ENCODE measurements around the gene SLC12A6. TPM values are rescaled to one million over a fixed set of nuclear protein-coding genes. Genes with fewer than 3 reads are reported as not detected.
A peak's percentile ranks its signal among the peaks of the same experiment; 100 is the strongest.

The SLC12A6 gene
- total RNA-seq, 2 experiments from 2014 or later: 42.0 to 44.9 TPM

- Mint-ChIP-seq H3K27me3 (no peaks in the 10 kb centered on the region), H3K4me1 (peaks cover 47% of the 10 kb centered on the region), H3K36me3 (peaks cover 2% of the 10 kb centered on the region), H3K4me3 (peak overlapping the region; percentile 96), H3K9me3 (no peaks in the 10 kb centered on the region), H3K27ac (peak overlapping the region; percentile 99)
- ATAC-seq (ENCODE audit: low read depth) (no peak), DNase-seq (no peak)
- POLR2A ChIA-PET: interaction anchor here (1.0 to 5.3 kb wide), 3 partner anchors 9 to 32 kb away, joined by 3 to 34 read pairs (median 4); partner anchors contain the start of gene LPCAT4
Observed at GRCh38 chr15:34334672-34335071, 2.9 kb downstream of the SLC12A6 start.

GRCh38 chr15:34332553-34333120 lies 4.9 kb downstream of the SLC12A6 start:
- Mint-ChIP-seq H3K9me3 (no peaks in the 10 kb centered on the region), H3K27ac (peak overlapping the region; percentile 83), H3K36me3 (peaks cover 2% of the 10 kb centered on the region), H3K27me3 (no peaks in the 10 kb centered on the region), H3K4me1 (peaks cover 59% of the 10 kb centered on the region), H3K4me3 (peak overlapping the region; percentile 45)
- DNase-seq (no peak), ATAC-seq (ENCODE audit: low read depth) (no peak)
- POLR2A ChIA-PET: interaction anchor here (0.8 kb wide), 1 partner anchor 118 kb away, joined by 3 read pairs; no protein-coding TSS in a partner anchor

- Mint-ChIP-seq H3K36me3 (peaks cover 2% of the 10 kb centered on the region), H3K9me3 (no peaks in the 10 kb centered on the region), H3K4me3 (peak overlapping the region; percentile 45), H3K4me1 (peaks cover 64% of the 10 kb centered on the region), H3K27ac (peak overlapping the region; percentile 83), H3K27me3 (no peaks in the 10 kb centered on the region)
- DNase-seq (no peak), ATAC-seq (ENCODE audit: low read depth) (peak; percentile 68)
- POLR2A ChIA-PET: interaction anchor here (5.0 kb wide), 1 partner anchor 35 kb away, joined by 26 read pairs; the partner anchor contains the start of gene LPCAT4
Observed at GRCh38 chr15:34331809-34332208, 5.8 kb downstream of the SLC12A6 start.

GRCh38 chr15:34330279-34330678 lies 7.3 kb downstream of the SLC12A6 start:
- H3K36me3 Mint-ChIP-seq: peaks cover 2% of the 10 kb centered on the region
- H3K27ac Mint-ChIP-seq: peak overlapping the region; percentile 67
- H3K4me3 Mint-ChIP-seq: peak overlapping the region; percentile 11
- no peak for DNase-seq
- H3K9me3 Mint-ChIP-seq: no peaks in the 10 kb centered on the region
- no peaks in the 10 kb centered on the region for H3K27me3 Mint-ChIP-seq
- ATAC-seq (ENCODE audit: low read depth): no peak
- peaks cover 63% of the 10 kb centered on the region for H3K4me1 Mint-ChIP-seq
- POLR2A ChIA-PET: interaction anchor here (0.6 to 6.0 kb wide), 7 partner anchors 7 to 658 kb away, joined by 3 to 66 read pairs (median 6); partner anchors contain the start of genes GOLGA8B, LPCAT4, SLC12A6 and ZNF770

GRCh38 chr15:34329006-34329405 lies 8.6 kb downstream of the SLC12A6 start:
- Mint-ChIP-seq H3K27ac (peak overlapping the region; percentile 88), H3K27me3 (no peaks in the 10 kb centered on the region), H3K4me3 (peak overlapping the region; percentile 61), H3K4me1 (peaks cover 58% of the 10 kb centered on the region), H3K36me3 (peaks cover 2% of the 10 kb centered on the region), H3K9me3 (no peaks in the 10 kb centered on the region)
- DNase-seq (no peak), ATAC-seq (ENCODE audit: low read depth) (no peak)
- POLR2A ChIA-PET: interaction anchor here (0.6 to 6.0 kb wide), 6 partner anchors 8 to 255 kb away, joined by 3 to 66 read pairs (median 13); partner anchors contain the start of genes GOLGA8B, LPCAT4, NOP10 and NUTM1

- H3K36me3 Mint-ChIP-seq: peaks cover 4% of the 10 kb centered on the region
- H3K4me1 Mint-ChIP-seq: peaks cover 53% of the 10 kb centered on the region
- H3K27ac Mint-ChIP-seq: peak overlapping the region; percentile 87
- H3K4me3 Mint-ChIP-seq: peak overlapping the region; percentile 70
- no peaks in the 10 kb centered on the region for H3K27me3 Mint-ChIP-seq
- no peaks in the 10 kb centered on the region for H3K9me3 Mint-ChIP-seq
- POLR2A ChIA-PET: interaction anchor here (2.0 to 6.0 kb wide), 5 partner anchors 9 to 256 kb away, joined by 5 to 66 read pairs (median 17); partner anchors contain the start of genes GOLGA8B, LPCAT4, NOP10 and NUTM1
- ATAC-seq (ENCODE audit: low read depth) (no peak), DNase-seq (no peak)
Observed at GRCh38 chr15:34327906-34328305, 9.7 kb downstream of the SLC12A6 start.

GRCh38 chr15:34325368-34325767 lies 12.2 kb downstream of the SLC12A6 start:
- Mint-ChIP-seq H3K27ac (peak overlapping the region; percentile 9), H3K36me3 (peaks cover 6% of the 10 kb centered on the region), H3K9me3 (no peaks in the 10 kb centered on the region), H3K4me3 (peak overlapping the region; percentile 22), H3K27me3 (no peaks in the 10 kb centered on the region), H3K4me1 (peaks cover 39% of the 10 kb centered on the region)
- no peak for DNase-seq
- POLR2A ChIA-PET: interaction anchor here (1.0 to 6.0 kb wide), 2 partner anchors 9 to 12 kb away, joined by 4 to 66 read pairs; partner anchors contain the start of gene SLC12A6
- no peak for ATAC-seq (ENCODE audit: low read depth)

GRCh38 chr15:34324933-34325332 lies 12.6 kb downstream of the SLC12A6 start:
- H3K4me3 Mint-ChIP-seq: no peak overlapping the region
- no peaks in the 10 kb centered on the region for H3K27me3 Mint-ChIP-seq
- no peak overlapping the region for H3K27ac Mint-ChIP-seq
- POLR2A ChIA-PET: interaction anchor here (1.0 to 6.0 kb wide), 3 partner anchors 9 to 18 kb away, joined by 3 to 66 read pairs (median 4); partner anchors contain the start of genes NOP10, NUTM1 and SLC12A6
- ATAC-seq (ENCODE audit: low read depth) (no peak), DNase-seq (no peak)
- H3K9me3 Mint-ChIP-seq: no peaks in the 10 kb centered on the region
- H3K36me3 Mint-ChIP-seq: peaks cover 6% of the 10 kb centered on the region
- H3K4me1 Mint-ChIP-seq: peaks cover 34% of the 10 kb centered on the region

- POLR2A ChIA-PET: interaction anchor here (1.0 kb wide), 1 partner anchor 14 kb away, joined by 3 read pairs; the partner anchor contains the start of gene SLC12A6
- peaks cover 6% of the 10 kb centered on the region for H3K36me3 Mint-ChIP-seq
- H3K27ac Mint-ChIP-seq: no peak overlapping the region
- peaks cover 32% of the 10 kb centered on the region for H3K4me1 Mint-ChIP-seq
- no peaks in the 10 kb centered on the region for H3K27me3 Mint-ChIP-seq
- ATAC-seq (ENCODE audit: low read depth) (no peak), DNase-seq (no peak)
- no peak overlapping the region for H3K4me3 Mint-ChIP-seq
- H3K9me3 Mint-ChIP-seq: no peaks in the 10 kb centered on the region
Observed at GRCh38 chr15:34323217-34323616, 14.4 kb downstream of the SLC12A6 start.

GRCh38 chr15:34318277-34319079 lies 19.1 kb downstream of the SLC12A6 start:
- Mint-ChIP-seq H3K4me1 (peaks cover 15% of the 10 kb centered on the region), H3K9me3 (no peaks in the 10 kb centered on the region), H3K36me3 (peaks cover 17% of the 10 kb centered on the region), H3K27me3 (no peaks in the 10 kb centered on the region), H3K4me3 (peak overlapping the region; percentile 95), H3K27ac (peak overlapping the region; percentile 93)
- no peak for DNase-seq
- POLR2A ChIA-PET: interaction anchor here (0.7 to 4.6 kb wide), 7 partner anchors 10 to 110 kb away, joined by 3 to 34 read pairs (median 6); partner anchors contain the start of gene SLC12A6
- peak; percentile 71 for ATAC-seq (ENCODE audit: low read depth)

- peaks cover 19% of the 10 kb centered on the region for H3K4me1 Mint-ChIP-seq
- H3K4me3 Mint-ChIP-seq: no peak overlapping the region
- H3K9me3 Mint-ChIP-seq: no peaks in the 10 kb centered on the region
- H3K36me3 Mint-ChIP-seq: peaks cover 16% of the 10 kb centered on the region
- H3K27ac Mint-ChIP-seq: peak overlapping the region; percentile 7
- POLR2A ChIA-PET: interaction anchor here (0.7 kb wide), 1 partner anchor 23 kb away, joined by 3 read pairs; the partner anchor contains the start of gene SLC12A6
- ATAC-seq (ENCODE audit: low read depth) (no peak), DNase-seq (no peak)
- H3K27me3 Mint-ChIP-seq: no peaks in the 10 kb centered on the region
Observed at GRCh38 chr15:34314491-34315490, 22.8 kb downstream of the SLC12A6 start.

- POLR2A ChIA-PET: no interaction called here
Observed at GRCh38 chr15:34311563-34311962, 26.0 kb downstream of the SLC12A6 start.

More at GRCh38 chr15:34311563-34311962, 26.0 kb downstream of the SLC12A6 start:
- no peak overlapping the region for H3K4me3 Mint-ChIP-seq
- H3K4me1 Mint-ChIP-seq: peaks cover 15% of the 10 kb centered on the region
- no peak for DNase-seq
- H3K27me3 Mint-ChIP-seq: no peaks in the 10 kb centered on the region
- H3K27ac Mint-ChIP-seq: no peak overlapping the region
- H3K9me3 Mint-ChIP-seq: no peaks in the 10 kb centered on the region
- peaks cover 24% of the 10 kb centered on the region for H3K36me3 Mint-ChIP-seq
- ATAC-seq (ENCODE audit: low read depth): no peak

Measured in activated naive CD8-positive, alpha-beta T cell treated with anti-CD3 and anti-CD28 coated beads, Interleukin-2, amount 10 ng/mL, durations not matched to agents 7 days and 5 days (primary cell).